GM12878 (cell line): ENCODE results near the gene GJD3. TPM values are rescaled to one million over a fixed set of nuclear protein-coding genes. Genes with fewer than 3 reads are reported as not detected.

Source experiments
- CHD2 ChIP-seq: IDR thresholded peaks from 2 replicates; pipeline ENCODE4 v1.6.1; 2011; ENCODE audit warnings: low read depth, low read length, improper control_type of control experiment, borderline replicate concordance
- EED ChIP-seq: sonication (generic); IDR thresholded peaks from 2 replicates; pipeline ENCODE4 v1.6.1; 2016; ENCODE audit warnings: antibody characterized with exemption, low read depth
- HDGF ChIP-seq: fragments of 450-650 bp; IDR thresholded peaks from 2 replicates; pipeline ENCODE4 v1.6.1; 2016; ENCODE audit warnings: antibody characterized with exemption
- JUND ChIP-seq: IDR thresholded peaks from 2 replicates; pipeline ENCODE4 v1.6.1; 2012; ENCODE audit warnings: low read depth, mild to moderate bottlenecking, low read length, improper control_type of control experiment, moderate library complexity
- PML ChIP-seq: IDR thresholded peaks from 2 replicates; pipeline ENCODE4 v1.6.1; 2012; ENCODE audit warnings: low read length, inconsistent platforms
- RAD21 ChIP-seq: IDR thresholded peaks from 2 replicates; pipeline ENCODE4 v1.6.1; 2011; ENCODE audit warnings: mild to moderate bottlenecking, low read depth, low read length, moderate library complexity; ENCODE audit not compliant: insufficient read depth
- RCOR1 ChIP-seq: conservative IDR thresholded peaks from 2 replicates; pipeline ENCODE4 v1.6.1; 2012; ENCODE audit warnings: low read depth, low read length, improper control_type of control experiment
- TARDBP ChIP-seq: IDR thresholded peaks from 2 replicates; pipeline ENCODE4 v1.6.1; 2016; ENCODE audit warnings: borderline replicate concordance
- TCF12 ChIP-seq: IDR thresholded peaks from 2 replicates; pipeline ENCODE4 v1.6.1; 2011; ENCODE audit warnings: low read depth, mild to moderate bottlenecking, low read length
- polyA plus RNA-seq, 11 experiments: library from polyadenylated mRNA; depleted of rRNA in 4 of 11; unstranded in 6 of 11; stranded (reverse) in 5 of 11; fragments of >200 nt; fragmentation: Nextera tagmentation in 4 of 11; fragmentation: Illumina TruSeq in 1 of 11; extraction: Ambion mirVana in 4 of 11; extraction: Trizol in 1 of 11; gene quantifications; 1 replicate in 1 of 11; 2 replicates in 10 of 11; pipeline versions ENCODE4 v1.2.1 to v1.2.3, GENCODE V29; 2011 to 2016; ENCODE audit warnings: inconsistent platforms in 2 of 11, missing spikeins in 2 of 11, low read depth in 1 of 11
- total RNA-seq, 4 experiments: library from RNA; depleted of rRNA in 3 of 4; stranded (reverse); fragments of >200 nt in 3 of 4; fragmentation: Illumina TruSeq in 1 of 4; extraction: Trizol in 1 of 4; gene quantifications; 2 replicates each; pipeline versions ENCODE4 v1.2.1 to v1.2.3, GENCODE V29; 2013 to 2021
- TF ChIP-seq, protein P1 (sequence below): fragments of 450-650 bp; IDR thresholded peaks from 2 replicates; pipeline ENCODE4 v1.6.1; 2014; ENCODE audit warnings: mild to moderate bottlenecking
- TF ChIP-seq, protein P2 (sequence below): fragments of 450-650 bp; formaldehyde crosslinking; IDR thresholded peaks from 2 replicates; pipeline ENCODE4 v1.4.0; 2020; ENCODE audit warnings: mild to moderate bottlenecking, moderate library complexity
- TF ChIP-seq, protein P3 (sequence below): fragments of 150-350 bp; IDR thresholded peaks from 2 replicates; pipeline ENCODE4 v1.6.1; 2014; ENCODE audit warnings: mild to moderate bottlenecking, low read depth, low read length
- TF ChIP-seq, protein P4 (sequence below): fragments of 450-650 bp; IDR thresholded peaks from 2 replicates; pipeline ENCODE4 v1.6.1; 2017; ENCODE audit warnings: mild to moderate bottlenecking, moderate library complexity
- TF ChIP-seq, protein P5 (sequence below): fragments of 450-650 bp; IDR thresholded peaks from 2 replicates; pipeline ENCODE4 v1.6.1; 2017; ENCODE audit warnings: mild to moderate bottlenecking, moderate library complexity

GJD3 gene
- total and polyA plus RNA-seq, 10 of the 15 experiments (the other 5 are each of a cell fraction or from before 2014, with no cell fraction given): 1.6 TPM; not detected in 9

DNA sequence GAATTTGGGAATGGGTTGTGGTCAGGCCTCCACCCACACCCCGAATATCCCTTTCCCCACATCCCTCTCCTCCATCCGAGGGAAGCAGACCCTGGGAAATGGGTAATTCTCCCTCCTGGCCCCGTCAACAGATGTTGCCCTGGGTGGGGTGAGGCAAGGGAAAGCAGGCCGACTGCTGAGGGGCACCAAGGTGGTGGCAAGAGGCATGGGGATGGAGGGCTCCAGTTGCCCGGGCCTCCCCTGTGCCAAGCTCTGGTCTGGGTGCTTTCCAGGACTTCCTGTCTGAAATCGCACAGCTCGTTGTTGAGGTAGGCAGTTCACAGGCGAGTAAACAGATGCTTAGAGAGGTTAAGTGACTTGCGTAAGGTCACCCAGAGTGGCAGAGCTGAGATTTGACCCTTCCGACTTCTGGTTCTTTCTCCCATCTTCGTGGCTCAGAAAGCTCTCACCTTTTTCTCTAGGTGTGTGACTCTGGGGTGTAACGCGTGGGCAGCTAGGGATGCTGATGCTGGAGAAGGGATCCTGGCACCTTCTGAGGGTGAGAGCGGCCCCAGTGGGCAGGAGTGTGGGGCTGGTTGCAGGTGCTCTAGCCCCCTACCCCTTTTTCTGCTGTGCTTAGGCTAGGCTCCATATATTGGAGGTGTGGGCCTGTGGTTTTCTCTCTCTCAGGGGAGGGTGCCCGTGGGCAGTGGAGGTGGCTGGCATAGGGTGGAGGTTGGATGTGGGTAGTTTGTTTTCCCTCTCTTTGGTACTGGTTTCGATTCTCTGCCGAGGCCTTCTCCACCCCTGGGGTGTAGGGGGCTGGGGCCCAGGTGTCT is 38.3 kb downstream of the GJD3 start (continued):
- TF ChIP-seq TARDBP (no peak), HDGF (no peak), RAD21 (no peak), PML (no peak), TCF12 (0 out of 2 replicates have a peak, but pooled peaks have one; percentile 23), RCOR1 (peak; percentile 76), CHD2 (0 out of 2 replicates have a peak, but pooled peaks have one; percentile 6), EED (peak; percentile 93), JUND (no peak)
- TF ChIP-seq, protein P1, sequence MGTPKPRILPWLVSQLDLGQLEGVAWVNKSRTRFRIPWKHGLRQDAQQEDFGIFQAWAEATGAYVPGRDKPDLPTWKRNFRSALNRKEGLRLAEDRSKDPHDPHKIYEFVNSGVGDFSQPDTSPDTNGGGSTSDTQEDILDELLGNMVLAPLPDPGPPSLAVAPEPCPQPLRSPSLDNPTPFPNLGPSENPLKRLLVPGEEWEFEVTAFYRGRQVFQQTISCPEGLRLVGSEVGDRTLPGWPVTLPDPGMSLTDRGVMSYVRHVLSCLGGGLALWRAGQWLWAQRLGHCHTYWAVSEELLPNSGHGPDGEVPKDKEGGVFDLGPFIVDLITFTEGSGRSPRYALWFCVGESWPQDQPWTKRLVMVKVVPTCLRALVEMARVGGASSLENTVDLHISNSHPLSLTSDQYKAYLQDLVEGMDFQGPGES: no peak
- TF ChIP-seq, protein P2, sequence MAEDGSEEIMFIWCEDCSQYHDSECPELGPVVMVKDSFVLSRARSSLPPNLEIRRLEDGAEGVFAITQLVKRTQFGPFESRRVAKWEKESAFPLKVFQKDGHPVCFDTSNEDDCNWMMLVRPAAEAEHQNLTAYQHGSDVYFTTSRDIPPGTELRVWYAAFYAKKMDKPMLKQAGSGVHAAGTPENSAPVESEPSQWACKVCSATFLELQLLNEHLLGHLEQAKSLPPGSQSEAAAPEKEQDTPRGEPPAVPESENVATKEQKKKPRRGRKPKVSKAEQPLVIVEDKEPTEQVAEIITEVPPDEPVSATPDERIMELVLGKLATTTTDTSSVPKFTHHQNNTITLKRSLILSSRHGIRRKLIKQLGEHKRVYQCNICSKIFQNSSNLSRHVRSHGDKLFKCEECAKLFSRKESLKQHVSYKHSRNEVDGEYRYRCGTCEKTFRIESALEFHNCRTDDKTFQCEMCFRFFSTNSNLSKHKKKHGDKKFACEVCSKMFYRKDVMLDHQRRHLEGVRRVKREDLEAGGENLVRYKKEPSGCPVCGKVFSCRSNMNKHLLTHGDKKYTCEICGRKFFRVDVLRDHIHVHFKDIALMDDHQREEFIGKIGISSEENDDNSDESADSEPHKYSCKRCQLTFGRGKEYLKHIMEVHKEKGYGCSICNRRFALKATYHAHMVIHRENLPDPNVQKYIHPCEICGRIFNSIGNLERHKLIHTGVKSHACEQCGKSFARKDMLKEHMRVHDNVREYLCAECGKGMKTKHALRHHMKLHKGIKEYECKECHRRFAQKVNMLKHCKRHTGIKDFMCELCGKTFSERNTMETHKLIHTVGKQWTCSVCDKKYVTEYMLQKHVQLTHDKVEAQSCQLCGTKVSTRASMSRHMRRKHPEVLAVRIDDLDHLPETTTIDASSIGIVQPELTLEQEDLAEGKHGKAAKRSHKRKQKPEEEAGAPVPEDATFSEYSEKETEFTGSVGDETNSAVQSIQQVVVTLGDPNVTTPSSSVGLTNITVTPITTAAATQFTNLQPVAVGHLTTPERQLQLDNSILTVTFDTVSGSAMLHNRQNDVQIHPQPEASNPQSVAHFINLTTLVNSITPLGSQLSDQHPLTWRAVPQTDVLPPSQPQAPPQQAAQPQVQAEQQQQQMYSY (CRISPR knock-in tag): no peak
- TF ChIP-seq, protein P3, sequence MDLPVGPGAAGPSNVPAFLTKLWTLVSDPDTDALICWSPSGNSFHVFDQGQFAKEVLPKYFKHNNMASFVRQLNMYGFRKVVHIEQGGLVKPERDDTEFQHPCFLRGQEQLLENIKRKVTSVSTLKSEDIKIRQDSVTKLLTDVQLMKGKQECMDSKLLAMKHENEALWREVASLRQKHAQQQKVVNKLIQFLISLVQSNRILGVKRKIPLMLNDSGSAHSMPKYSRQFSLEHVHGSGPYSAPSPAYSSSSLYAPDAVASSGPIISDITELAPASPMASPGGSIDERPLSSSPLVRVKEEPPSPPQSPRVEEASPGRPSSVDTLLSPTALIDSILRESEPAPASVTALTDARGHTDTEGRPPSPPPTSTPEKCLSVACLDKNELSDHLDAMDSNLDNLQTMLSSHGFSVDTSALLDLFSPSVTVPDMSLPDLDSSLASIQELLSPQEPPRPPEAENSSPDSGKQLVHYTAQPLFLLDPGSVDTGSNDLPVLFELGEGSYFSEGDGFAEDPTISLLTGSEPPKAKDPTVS: no peak
- TF ChIP-seq, protein P4, sequence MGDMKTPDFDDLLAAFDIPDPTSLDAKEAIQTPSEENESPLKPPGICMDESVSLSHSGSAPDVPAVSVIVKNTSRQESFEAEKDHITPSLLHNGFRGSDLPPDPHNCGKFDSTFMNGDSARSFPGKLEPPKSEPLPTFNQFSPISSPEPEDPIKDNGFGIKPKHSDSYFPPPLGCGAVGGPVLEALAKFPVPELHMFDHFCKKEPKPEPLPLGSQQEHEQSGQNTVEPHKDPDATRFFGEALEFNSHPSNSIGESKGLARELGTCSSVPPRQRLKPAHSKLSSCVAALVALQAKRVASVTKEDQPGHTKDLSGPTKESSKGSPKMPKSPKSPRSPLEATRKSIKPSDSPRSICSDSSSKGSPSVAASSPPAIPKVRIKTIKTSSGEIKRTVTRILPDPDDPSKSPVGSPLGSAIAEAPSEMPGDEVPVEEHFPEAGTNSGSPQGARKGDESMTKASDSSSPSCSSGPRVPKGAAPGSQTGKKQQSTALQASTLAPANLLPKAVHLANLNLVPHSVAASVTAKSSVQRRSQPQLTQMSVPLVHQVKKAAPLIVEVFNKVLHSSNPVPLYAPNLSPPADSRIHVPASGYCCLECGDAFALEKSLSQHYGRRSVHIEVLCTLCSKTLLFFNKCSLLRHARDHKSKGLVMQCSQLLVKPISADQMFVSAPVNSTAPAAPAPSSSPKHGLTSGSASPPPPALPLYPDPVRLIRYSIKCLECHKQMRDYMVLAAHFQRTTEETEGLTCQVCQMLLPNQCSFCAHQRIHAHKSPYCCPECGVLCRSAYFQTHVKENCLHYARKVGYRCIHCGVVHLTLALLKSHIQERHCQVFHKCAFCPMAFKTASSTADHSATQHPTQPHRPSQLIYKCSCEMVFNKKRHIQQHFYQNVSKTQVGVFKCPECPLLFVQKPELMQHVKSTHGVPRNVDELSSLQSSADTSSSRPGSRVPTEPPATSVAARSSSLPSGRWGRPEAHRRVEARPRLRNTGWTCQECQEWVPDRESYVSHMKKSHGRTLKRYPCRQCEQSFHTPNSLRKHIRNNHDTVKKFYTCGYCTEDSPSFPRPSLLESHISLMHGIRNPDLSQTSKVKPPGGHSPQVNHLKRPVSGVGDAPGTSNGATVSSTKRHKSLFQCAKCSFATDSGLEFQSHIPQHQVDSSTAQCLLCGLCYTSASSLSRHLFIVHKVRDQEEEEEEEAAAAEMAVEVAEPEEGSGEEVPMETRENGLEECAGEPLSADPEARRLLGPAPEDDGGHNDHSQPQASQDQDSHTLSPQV: no peak
- TF ChIP-seq, protein P5, sequence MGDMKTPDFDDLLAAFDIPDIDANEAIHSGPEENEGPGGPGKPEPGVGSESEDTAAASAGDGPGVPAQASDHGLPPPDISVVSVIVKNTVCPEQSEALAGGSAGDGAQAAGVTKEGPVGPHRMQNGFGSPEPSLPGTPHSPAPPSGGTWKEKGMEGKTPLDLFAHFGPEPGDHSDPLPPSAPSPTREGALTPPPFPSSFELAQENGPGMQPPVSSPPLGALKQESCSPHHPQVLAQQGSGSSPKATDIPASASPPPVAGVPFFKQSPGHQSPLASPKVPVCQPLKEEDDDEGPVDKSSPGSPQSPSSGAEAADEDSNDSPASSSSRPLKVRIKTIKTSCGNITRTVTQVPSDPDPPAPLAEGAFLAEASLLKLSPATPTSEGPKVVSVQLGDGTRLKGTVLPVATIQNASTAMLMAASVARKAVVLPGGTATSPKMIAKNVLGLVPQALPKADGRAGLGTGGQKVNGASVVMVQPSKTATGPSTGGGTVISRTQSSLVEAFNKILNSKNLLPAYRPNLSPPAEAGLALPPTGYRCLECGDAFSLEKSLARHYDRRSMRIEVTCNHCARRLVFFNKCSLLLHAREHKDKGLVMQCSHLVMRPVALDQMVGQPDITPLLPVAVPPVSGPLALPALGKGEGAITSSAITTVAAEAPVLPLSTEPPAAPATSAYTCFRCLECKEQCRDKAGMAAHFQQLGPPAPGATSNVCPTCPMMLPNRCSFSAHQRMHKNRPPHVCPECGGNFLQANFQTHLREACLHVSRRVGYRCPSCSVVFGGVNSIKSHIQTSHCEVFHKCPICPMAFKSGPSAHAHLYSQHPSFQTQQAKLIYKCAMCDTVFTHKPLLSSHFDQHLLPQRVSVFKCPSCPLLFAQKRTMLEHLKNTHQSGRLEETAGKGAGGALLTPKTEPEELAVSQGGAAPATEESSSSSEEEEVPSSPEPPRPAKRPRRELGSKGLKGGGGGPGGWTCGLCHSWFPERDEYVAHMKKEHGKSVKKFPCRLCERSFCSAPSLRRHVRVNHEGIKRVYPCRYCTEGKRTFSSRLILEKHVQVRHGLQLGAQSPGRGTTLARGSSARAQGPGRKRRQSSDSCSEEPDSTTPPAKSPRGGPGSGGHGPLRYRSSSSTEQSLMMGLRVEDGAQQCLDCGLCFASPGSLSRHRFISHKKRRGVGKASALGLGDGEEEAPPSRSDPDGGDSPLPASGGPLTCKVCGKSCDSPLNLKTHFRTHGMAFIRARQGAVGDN: peak; percentile 84
